Naive thymus-derived CD4-positive, alpha-beta T cell (primary cell): Measurements from ENCODE around the gene MYO5C. TPM values are rescaled to one million over a fixed set of nuclear protein-coding genes. Genes with fewer than 3 reads are reported as not detected.

Experiments used
- ATAC-seq: fragments of 150-1000 bp; cut with Tn5 transposase; 2 replicates; pipeline ENCODE4 v1.10.0; 2021; ENCODE audit warnings: mild to moderate bottlenecking, moderate library complexity
- CTCF ChIA-PET: fragments of 350-600 bp; sonication (Branson Sonifier 250); formaldehyde crosslinking; loops from one replicate; lab custom pipeline; 2021; ENCODE audit warnings: antibody characterized with exemption; lab: Charles Lee
- POLR2A ChIA-PET: fragments of 350-600 bp; sonication (Branson Sonifier 250); formaldehyde crosslinking; loops from one replicate; lab custom pipeline; 2021; ENCODE audit warnings: antibody characterized with exemption, inconsistent platforms; lab: Charles Lee
- DNase-seq, 9 donors: peaks; one replicate each; pipeline versions ENCODE4 v3.0.0 to v3.0.0-alpha.2; 2020 to 2022; ENCODE audit warnings: mixed read lengths in 1 of 9
- H3K27ac ChIP-seq: one replicate; pipeline ENCODE4 v1.7.0; 2013; ENCODE audit warnings: mild to moderate bottlenecking, low read depth, low read length, moderate library complexity
- H3K27me3 ChIP-seq, 2 donors: one replicate each; pipeline ENCODE4 v1.7.0; 2013; ENCODE audit warnings: low read length in 2 of 2, mild to moderate bottlenecking in 2 of 2, moderate library complexity in 2 of 2; ENCODE audit not compliant: control insufficient read depth in 2 of 2, insufficient read depth in 2 of 2
- H3K36me3 ChIP-seq, 3 experiments: 1 replicate in 2 of 3; 2 replicates in 1 of 3; pipeline ENCODE4 v1.7.0; 2013; ENCODE audit warnings: low read length in 3 of 3, mild to moderate bottlenecking in 3 of 3, moderate library complexity in 1 of 3; ENCODE audit not compliant: insufficient read depth in 3 of 3, control insufficient read depth in 2 of 3
- H3K4me1 ChIP-seq, 2 donors: one replicate each; pipeline ENCODE4 v1.7.0; 2013; ENCODE audit warnings: low read length in 2 of 2, mild to moderate bottlenecking in 2 of 2, moderate library complexity in 1 of 2; ENCODE audit not compliant: control insufficient read depth in 2 of 2, insufficient read depth in 2 of 2
- H3K4me3 ChIP-seq: 2 replicates; pipeline ENCODE4 v1.7.0; 2013; ENCODE audit warnings: mild to moderate bottlenecking, low read length
- H3K9me3 ChIP-seq, 3 experiments: 1 replicate in 2 of 3; 2 replicates in 1 of 3; pipeline ENCODE4 v1.7.0; 2013; ENCODE audit warnings: low read length in 3 of 3; ENCODE audit not compliant: control insufficient read depth in 2 of 3
- H3K27ac Mint-ChIP-seq, 9 donors: one replicate each; pipeline ENCODE4 v1.8.0; 2020 to 2022; ENCODE audit warnings: mixed read lengths in 9 of 9, mild to moderate bottlenecking in 8 of 9, moderate library complexity in 5 of 9, inconsistent platforms in 2 of 9
- H3K27me3 Mint-ChIP-seq, 5 donors: one replicate each; pipeline ENCODE4 v1.8.0; 2021 to 2022; ENCODE audit warnings: mixed read lengths in 5 of 5, mild to moderate bottlenecking in 1 of 5
- H3K36me3 Mint-ChIP-seq, 5 donors: one replicate each; pipeline ENCODE4 v1.8.0; 2020 to 2022; ENCODE audit warnings: mixed read lengths in 5 of 5, mild to moderate bottlenecking in 3 of 5, inconsistent platforms in 1 of 5
- H3K4me1 Mint-ChIP-seq, 7 donors: one replicate each; pipeline ENCODE4 v1.8.0; 2020 to 2022; ENCODE audit warnings: mixed read lengths in 7 of 7, mild to moderate bottlenecking in 3 of 7, inconsistent platforms in 1 of 7
- H3K4me3 Mint-ChIP-seq, 10 donors: one replicate each; pipeline ENCODE4 v1.8.0; 2020 to 2022; ENCODE audit warnings: mild to moderate bottlenecking in 10 of 10, mixed read lengths in 10 of 10, moderate library complexity in 6 of 10, inconsistent platforms in 2 of 10
- H3K9me3 Mint-ChIP-seq, 11 donors: one replicate each; pipeline ENCODE4 v1.8.0; 2020 to 2022; ENCODE audit warnings: mixed read lengths in 11 of 11, mild to moderate bottlenecking in 4 of 11, inconsistent platforms in 1 of 11, moderate library complexity in 1 of 11
- intact Hi-C, 2 donors: fragments of 100-400 bp; cut with micrococcal nuclease; formaldehyde crosslinking; loops; one replicate each; pipeline ENCODE4 v1.15.1; 2023
- polyA plus RNA-seq, 2 donors: library from polyadenylated mRNA; unstranded; fragments of 300-500 nt; fragmentation: Illumina TruSeq; gene quantifications; one replicate each; pipeline ENCODE4 v1.2.3, GENCODE V29; 2021
- total RNA-seq, 6 experiments: library from RNA in 5 of 6; stranded (reverse) in 5 of 6; gene quantifications; 1 replicate in 5 of 6; 2 replicates in 1 of 6; pipeline ENCODE4 v1.2.3 and lab custom pipeline; 2021 to 2026

Gene MYO5C
- total and polyA plus RNA-seq, 7 experiments from 2014 or later = 0.19 to 1.3 (median 0.31) TPM; not detected in 1

DNA sequence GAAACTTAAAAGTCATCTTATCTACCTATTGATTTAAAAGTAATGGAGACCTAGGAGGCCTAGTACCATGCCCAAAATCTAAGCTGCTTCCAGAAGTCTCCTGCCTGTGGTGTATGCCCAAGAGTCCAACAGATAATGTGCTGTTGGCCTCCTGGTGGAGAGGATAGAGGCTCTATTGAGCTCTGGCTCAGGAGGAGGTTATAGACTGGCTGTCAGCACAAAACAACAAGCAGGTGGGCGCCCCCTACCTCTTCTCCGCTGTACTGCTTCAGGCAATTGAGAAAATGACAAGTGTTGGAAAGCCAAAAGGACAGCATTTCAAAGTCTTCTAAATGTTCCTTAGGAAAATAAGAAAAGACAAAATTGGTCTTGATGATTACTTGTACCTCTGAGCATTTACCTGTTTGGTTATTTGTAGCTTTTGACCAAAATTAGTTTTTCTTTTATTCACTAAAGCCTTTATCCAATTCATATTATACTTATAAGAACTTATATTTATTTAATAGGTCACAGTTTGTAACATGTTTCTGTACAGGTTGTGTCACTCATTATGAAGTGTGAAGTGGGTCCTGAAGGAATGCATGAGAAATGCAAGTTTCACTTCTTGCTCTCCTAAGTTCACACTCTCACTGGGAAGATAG lies 87.2 kb downstream of the MYO5C start:
- Mint-ChIP-seq H3K4me3 (no peak overlapping the region), H3K4me1 (peaks cover 0 to 6% (median 0%) of the 10 kb centered on the region in 7 donors), H3K27ac (peak overlapping the region in 4 of 9 donors; percentile 4 to 77 (median 69)), H3K27me3 (no peaks in the 10 kb centered on the region), H3K36me3 (peaks cover 0 to 5% (median 0%) of the 10 kb centered on the region in 5 donors), H3K9me3 (no peaks in the 10 kb centered on the region)
- intact Hi-C loops = loop anchor here (1.0 to 2.0 kb wide), 10 partner anchors 18 to 320 kb away; no protein-coding TSS in a partner anchor
- DNase-seq = peak; percentile 45 to 77 (median 70)
- H3K27me3 ChIP-seq = no peaks in the 10 kb centered on the region
- peak; percentile 95 for ATAC-seq
- no peaks in the 10 kb centered on the region for H3K36me3 ChIP-seq
- POLR2A ChIA-PET = interaction anchor here (0.6 to 1.1 kb wide), 3 partner anchors 13 to 179 kb away, joined by 3 read pairs; no protein-coding TSS in a partner anchor
- no peaks in the 10 kb centered on the region for H3K4me1 ChIP-seq
- CTCF ChIA-PET = interaction anchor here (0.7 to 2.3 kb wide), 18 partner anchors 9 to 319 kb away, joined by 3 to 8 read pairs (median 4); partner anchors contain the start of gene GNB5
- no peak overlapping the region for H3K27ac ChIP-seq
- no peak overlapping the region for H3K4me3 ChIP-seq
- no peaks in the 10 kb centered on the region for H3K9me3 ChIP-seq

DNA sequence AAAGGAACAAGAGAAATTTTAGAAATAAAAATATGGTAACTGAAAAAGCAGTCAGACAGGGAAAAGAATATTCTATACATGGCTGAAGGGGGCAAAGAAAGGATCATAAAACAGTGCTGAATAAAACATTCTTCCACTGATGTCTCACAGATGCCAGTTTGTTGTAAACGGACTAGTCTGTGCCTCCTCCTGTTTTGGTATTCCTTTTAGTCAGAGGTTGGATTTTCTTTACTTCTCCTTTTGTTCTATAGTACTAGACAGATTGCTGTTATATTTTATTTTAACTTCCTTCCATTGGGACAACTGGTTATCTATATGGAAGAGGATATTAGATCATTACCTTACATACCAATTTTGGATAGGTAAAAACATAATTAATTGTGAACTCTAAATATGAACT lies 88.4 kb downstream of the MYO5C start:
- no peaks in the 10 kb centered on the region for H3K9me3 ChIP-seq
- H3K36me3 ChIP-seq = no peaks in the 10 kb centered on the region
- H3K4me1 Mint-ChIP-seq = peaks cover 0 to 6% (median 0%) of the 10 kb centered on the region in 7 donors
- ChIA-PET CTCF (interaction anchor here (0.7 to 2.3 kb wide), 3 partner anchors 29 to 127 kb away, joined by 3 to 8 read pairs (median 4); no protein-coding TSS in a partner anchor), POLR2A (interaction anchor here (0.7 kb wide), 1 partner anchor 241 kb away, joined by 4 read pairs; no protein-coding TSS in a partner anchor)
- no peak overlapping the region for H3K4me3 Mint-ChIP-seq
- H3K36me3 Mint-ChIP-seq = peaks cover 0 to 5% (median 0%) of the 10 kb centered on the region in 5 donors
- H3K27me3 Mint-ChIP-seq = no peaks in the 10 kb centered on the region
- DNase-seq (no peak), ATAC-seq (no peak)
- H3K4me1 ChIP-seq = no peaks in the 10 kb centered on the region
- no peak overlapping the region for H3K27ac Mint-ChIP-seq
- H3K9me3 Mint-ChIP-seq = no peaks in the 10 kb centered on the region
- intact Hi-C loops = no loop called here
- H3K27me3 ChIP-seq = no peaks in the 10 kb centered on the region
- no peak overlapping the region for H3K4me3 ChIP-seq
- H3K27ac ChIP-seq = no peak overlapping the region

DNA sequence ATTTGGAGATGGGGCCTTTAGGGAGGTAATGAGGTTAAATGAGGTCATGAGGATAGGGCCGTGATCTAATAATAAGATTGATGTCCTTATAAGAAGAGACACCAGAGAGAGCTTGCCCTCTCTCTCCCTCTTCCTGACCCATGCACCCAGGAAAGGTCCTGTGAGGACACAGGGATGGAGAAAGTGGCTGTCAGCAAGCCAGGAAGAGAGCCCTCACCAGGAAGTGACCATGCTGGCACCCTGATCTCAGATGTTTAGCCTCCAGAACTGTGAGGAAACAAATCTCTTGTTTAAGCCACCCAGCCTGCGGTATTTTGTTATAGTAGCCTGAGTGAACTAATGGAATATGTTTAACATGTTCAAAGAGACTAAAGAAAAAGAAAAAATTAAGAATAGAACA lies 89.2 kb downstream of the MYO5C start:
- Histone ChIP-seq H3K27ac (no peak overlapping the region), H3K4me3 (no peak overlapping the region), H3K4me1 (no peaks in the 10 kb centered on the region), H3K27me3 (no peaks in the 10 kb centered on the region), H3K9me3 (no peaks in the 10 kb centered on the region), H3K36me3 (no peaks in the 10 kb centered on the region)
- Mint-ChIP-seq H3K4me3 (no peak overlapping the region), H3K27ac (peak overlapping the region in 1 of 9 donors; percentile 41), H3K27me3 (no peaks in the 10 kb centered on the region), H3K36me3 (peaks cover 0 to 5% (median 0%) of the 10 kb centered on the region in 5 donors), H3K9me3 (no peaks in the 10 kb centered on the region), H3K4me1 (peaks cover 0 to 6% (median 0%) of the 10 kb centered on the region in 7 donors)
- ChIA-PET POLR2A (interaction anchor here (0.7 to 1.1 kb wide), 2 partner anchors 22 to 241 kb away, joined by 3 to 4 read pairs; no protein-coding TSS in a partner anchor), CTCF (interaction anchor here (1.3 kb wide), 1 partner anchor 21 kb away, joined by 3 read pairs; no protein-coding TSS in a partner anchor)
- no peak for ATAC-seq
- intact Hi-C loops = no loop called here
- no peak for DNase-seq

DNA sequence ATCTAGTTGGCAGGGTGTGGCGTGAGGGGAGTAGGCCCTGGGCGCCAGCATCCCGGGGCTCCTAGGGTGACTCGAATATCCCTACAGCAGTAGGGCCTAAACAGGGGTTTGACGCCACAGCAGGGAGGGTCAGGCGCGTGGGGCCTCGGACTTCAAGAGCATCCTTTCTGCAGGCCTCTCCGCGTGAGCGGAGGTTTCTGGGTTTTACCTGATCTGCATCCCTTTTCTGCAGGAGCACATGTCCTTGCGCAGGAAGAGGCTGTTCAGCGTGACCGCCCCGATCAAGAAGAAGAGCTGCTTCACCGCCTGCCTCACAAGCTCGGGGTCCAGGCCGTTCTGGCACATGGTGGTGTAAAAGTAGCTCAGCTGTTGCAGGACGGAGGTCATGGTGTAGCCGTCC lies 90.9 kb downstream of the MYO5C start:
- Mint-ChIP-seq H3K4me1 (peaks cover 0 to 6% (median 0%) of the 10 kb centered on the region in 7 donors), H3K9me3 (no peaks in the 10 kb centered on the region), H3K4me3 (no peak overlapping the region), H3K27me3 (peaks cover 0 to 8% (median 0%) of the 10 kb centered on the region in 5 donors), H3K36me3 (peaks cover 0 to 5% (median 0%) of the 10 kb centered on the region in 5 donors), H3K27ac (no peak overlapping the region)
- DNase-seq (no peak), ATAC-seq (no peak)
- H3K9me3 ChIP-seq = no peaks in the 10 kb centered on the region
- no peak overlapping the region for H3K27ac ChIP-seq
- no peak overlapping the region for H3K4me3 ChIP-seq
- no peaks in the 10 kb centered on the region for H3K4me1 ChIP-seq
- H3K36me3 ChIP-seq = no peaks in the 10 kb centered on the region
- ChIA-PET POLR2A (no interaction called here), CTCF (no interaction called here)
- intact Hi-C loops = no loop called here
- H3K27me3 ChIP-seq = no peaks in the 10 kb centered on the region

DNA sequence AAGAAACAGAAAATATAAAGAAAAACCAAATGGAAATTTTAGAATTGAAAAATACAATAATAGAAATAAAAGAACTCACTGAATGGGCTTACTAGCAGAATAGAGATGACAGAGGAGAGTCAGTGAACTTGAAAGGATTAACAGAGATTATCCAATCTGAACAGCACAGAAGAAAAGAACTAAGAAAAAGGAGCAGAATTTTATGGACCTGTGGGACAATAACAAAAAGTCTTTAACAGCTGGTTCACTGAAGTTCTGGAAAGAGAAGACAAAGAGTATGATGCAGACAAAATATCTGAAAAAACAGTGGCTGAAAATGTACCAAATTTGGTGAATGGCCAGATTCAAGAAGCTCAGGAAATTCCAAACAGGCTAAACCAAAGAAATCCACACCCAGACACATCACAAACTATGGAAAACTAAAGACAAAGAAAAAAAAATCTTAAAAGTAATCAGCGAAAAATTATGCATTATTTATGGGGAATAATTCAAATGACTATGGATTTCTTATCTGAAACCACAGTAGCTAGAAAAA lies 94.7 kb downstream of the MYO5C start:
- H3K27ac Mint-ChIP-seq = no peak overlapping the region
- ATAC-seq = no peak

DNA sequence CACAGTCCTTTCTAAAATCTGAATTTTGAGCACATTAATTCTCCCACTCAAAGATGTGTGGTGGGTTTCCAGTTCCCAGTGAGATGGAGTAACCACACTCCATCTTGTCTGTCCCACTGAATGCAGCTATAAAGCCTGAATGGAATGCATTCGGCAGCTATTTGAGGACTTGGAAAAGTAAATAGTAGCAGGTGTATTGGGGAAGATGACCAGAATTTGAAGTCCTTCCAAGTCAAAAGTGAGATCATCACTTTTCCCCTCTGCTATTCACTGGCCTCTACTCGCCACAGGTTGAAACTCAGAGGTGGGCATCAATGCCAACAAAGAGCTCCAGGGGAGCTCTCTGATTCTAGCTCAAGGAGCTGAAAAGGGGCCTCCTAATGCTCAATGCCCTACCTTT lies 96.3 kb downstream of the MYO5C start:
- Mint-ChIP-seq H3K4me3 (no peak overlapping the region), H3K27ac (no peak overlapping the region), H3K27me3 (peaks cover 0 to 13% (median 0%) of the 10 kb centered on the region in 5 donors), H3K4me1 (no peaks in the 10 kb centered on the region), H3K36me3 (peaks cover 0 to 3% (median 0%) of the 10 kb centered on the region in 5 donors), H3K9me3 (no peaks in the 10 kb centered on the region)
- intact Hi-C loops = no loop called here
- H3K4me1 ChIP-seq = no peaks in the 10 kb centered on the region
- H3K4me3 ChIP-seq = no peak overlapping the region
- no peak for DNase-seq
- ChIA-PET CTCF (interaction anchor here (0.7 to 1.3 kb wide), 2 partner anchors 9 to 15 kb away, joined by 3 to 5 read pairs; no protein-coding TSS in a partner anchor), POLR2A (interaction anchor here (0.7 kb wide), 1 partner anchor 29 kb away, joined by 3 read pairs; no protein-coding TSS in a partner anchor)
- H3K27ac ChIP-seq = no peak overlapping the region
- no peaks in the 10 kb centered on the region for H3K36me3 ChIP-seq
- H3K9me3 ChIP-seq = no peaks in the 10 kb centered on the region
- ATAC-seq = no peak
- no peaks in the 10 kb centered on the region for H3K27me3 ChIP-seq

More for the DNA sequence above, 94.7 kb downstream of the MYO5C start:
- Mint-ChIP-seq H3K4me1 (no peaks in the 10 kb centered on the region), H3K4me3 (no peak overlapping the region), H3K36me3 (peaks cover 0 to 5% (median 0%) of the 10 kb centered on the region in 5 donors), H3K27me3 (peaks cover 0 to 8% (median 0%) of the 10 kb centered on the region in 5 donors), H3K9me3 (no peaks in the 10 kb centered on the region)
- Histone ChIP-seq H3K4me3 (no peak overlapping the region), H3K36me3 (no peaks in the 10 kb centered on the region), H3K9me3 (no peaks in the 10 kb centered on the region), H3K27ac (no peak overlapping the region), H3K4me1 (no peaks in the 10 kb centered on the region), H3K27me3 (no peaks in the 10 kb centered on the region)
- ChIA-PET CTCF (no interaction called here), POLR2A (no interaction called here)
- intact Hi-C loops = no loop called here
- DNase-seq = no peak
